ENCODE data around the gene CPSF3.

CPSF3 gene

DNA sequence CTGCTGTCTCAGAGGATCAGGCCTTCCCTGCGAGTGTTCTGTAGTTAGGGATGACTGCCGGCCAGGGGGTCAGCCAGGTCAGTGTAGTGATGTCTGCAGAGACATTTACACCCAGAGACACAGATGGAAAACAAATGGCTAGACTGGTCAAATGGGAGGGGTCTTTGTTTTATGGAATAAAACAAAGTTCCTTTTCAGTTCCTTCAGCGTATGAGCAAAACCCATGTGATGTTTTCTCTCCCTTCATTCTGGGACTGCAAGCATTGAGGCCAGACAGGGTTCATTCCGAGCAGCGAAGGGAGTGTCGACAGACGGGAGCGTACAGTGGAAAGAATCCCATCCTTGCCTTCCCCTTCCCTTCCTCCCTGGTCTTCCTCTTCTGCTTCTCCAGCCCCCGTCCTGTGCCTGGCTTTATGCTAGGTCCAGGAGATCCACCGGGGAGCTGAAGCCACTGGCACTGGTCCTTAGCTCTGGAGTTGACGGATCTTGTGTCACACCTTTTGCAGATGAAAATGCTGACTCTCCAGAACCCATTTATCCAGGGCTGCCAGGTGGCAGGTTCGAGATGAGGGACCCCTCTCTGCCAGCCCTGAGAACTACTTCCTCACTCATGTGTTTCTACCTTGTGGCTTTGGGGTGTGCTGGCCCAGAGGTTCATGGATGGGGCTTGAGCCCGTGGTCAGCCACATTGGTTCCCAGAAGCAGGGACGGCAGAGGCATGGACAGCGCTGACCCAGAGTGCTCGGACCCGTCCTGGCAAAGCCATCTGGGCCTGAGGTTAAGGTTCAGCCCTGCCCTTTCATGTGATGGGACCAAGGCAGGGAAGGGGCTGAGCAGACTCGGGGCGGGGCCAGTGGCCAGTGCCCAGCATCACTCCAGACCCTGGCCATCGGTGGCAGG is 24.3 kb upstream of the CPSF3 start:
- Histone ChIP-seq H4K20me1 (ENCODE audit: control insufficient read depth, insufficient read depth, low read depth, low read length) (peaks cover 4% of the 10 kb centered on the region; the same call in 1 of the 2 replicates), H3K79me2 (ENCODE audit: control insufficient read depth, low read length) (no peaks in the 10 kb centered on the region), H3K9me2 (replicated peaks; ENCODE audit: control insufficient read depth, low read length) (no peaks in the 10 kb centered on the region), H3K4me1 (ENCODE audit: control insufficient read depth, low read length) (peaks cover 3% of the 10 kb centered on the region), H3K36me3 (ENCODE audit: control insufficient read depth, low read length) (no peaks in the 10 kb centered on the region), H3K27me3 (ENCODE audit: control insufficient read depth, low read length) (no peaks in the 10 kb centered on the region), H3F3A (ENCODE audit: control insufficient read depth, insufficient read depth) (peaks cover 10% of the 10 kb centered on the region; the same call in 1 of the 2 replicates), H3K4me3 (ENCODE audit: low read length) (no peak overlapping the region), H3K4me2 (ENCODE audit: low read length) (no peak overlapping the region), H3K9me3 (ENCODE audit: control insufficient read depth, insufficient read depth, low read length) (no peaks in the 10 kb centered on the region), H3K27ac (ENCODE audit: low read depth, low read length) (no peak overlapping the region)
- TF ChIP-seq, protein P1, sequence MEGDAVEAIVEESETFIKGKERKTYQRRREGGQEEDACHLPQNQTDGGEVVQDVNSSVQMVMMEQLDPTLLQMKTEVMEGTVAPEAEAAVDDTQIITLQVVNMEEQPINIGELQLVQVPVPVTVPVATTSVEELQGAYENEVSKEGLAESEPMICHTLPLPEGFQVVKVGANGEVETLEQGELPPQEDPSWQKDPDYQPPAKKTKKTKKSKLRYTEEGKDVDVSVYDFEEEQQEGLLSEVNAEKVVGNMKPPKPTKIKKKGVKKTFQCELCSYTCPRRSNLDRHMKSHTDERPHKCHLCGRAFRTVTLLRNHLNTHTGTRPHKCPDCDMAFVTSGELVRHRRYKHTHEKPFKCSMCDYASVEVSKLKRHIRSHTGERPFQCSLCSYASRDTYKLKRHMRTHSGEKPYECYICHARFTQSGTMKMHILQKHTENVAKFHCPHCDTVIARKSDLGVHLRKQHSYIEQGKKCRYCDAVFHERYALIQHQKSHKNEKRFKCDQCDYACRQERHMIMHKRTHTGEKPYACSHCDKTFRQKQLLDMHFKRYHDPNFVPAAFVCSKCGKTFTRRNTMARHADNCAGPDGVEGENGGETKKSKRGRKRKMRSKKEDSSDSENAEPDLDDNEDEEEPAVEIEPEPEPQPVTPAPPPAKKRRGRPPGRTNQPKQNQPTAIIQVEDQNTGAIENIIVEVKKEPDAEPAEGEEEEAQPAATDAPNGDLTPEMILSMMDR (IDR thresholded peaks at IDR 0.05; ENCODE audit: low read depth, low read length, poor library complexity, severe bottlenecking): no peak
- TF ChIP-seq EZH2phosphoT487 (IDR thresholded peaks at IDR 0.05; ENCODE audit: borderline replicate concordance, low read length): no peak

DNA sequence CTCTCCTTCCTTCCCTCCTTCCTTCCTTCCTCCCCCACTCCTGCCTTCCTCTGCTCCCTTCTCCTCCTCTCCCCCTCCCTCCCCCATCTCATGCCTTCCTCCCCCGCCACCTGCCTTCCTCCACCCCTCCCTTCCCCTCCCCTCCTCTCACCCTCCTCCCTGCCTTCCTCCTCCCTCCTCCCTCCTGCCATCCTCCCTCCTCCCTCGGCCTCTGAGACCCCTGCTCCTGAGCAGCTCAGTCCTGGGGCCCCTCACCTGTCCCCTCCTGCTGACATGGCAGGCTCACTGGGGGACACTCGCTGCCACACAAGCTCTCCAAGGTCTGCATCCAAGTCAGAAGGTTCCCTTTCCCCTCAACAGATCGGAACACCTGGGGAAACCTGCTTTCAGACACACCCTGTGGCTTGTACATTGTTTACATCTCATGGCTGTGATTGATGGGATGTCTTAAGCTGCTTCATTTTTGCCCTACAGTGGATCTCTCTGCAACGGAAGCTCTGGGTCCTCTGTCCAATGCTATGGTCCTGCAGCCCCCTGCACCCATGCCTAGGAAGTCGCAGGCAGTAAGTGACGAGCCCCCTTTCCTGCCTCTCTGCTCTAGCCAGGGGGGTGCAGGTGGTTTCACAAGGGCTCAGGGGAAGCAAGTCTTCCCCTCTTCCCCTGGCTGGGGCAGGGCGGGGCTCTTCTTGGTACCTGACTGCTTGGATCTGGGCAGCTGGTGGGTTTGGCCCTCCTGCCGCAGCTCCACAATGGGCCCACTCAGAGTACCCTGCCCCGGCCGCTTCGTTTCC is 23.0 kb upstream of the CPSF3 start:
- H3K9me3 ChIP-seq (ENCODE audit: control insufficient read depth, insufficient read depth, low read length): no peaks in the 10 kb centered on the region
- H3F3A ChIP-seq (ENCODE audit: control insufficient read depth, insufficient read depth): peaks cover 22% of the 10 kb centered on the region; the same call in 1 of the 2 replicates
- no peak overlapping the region for H3K4me3 ChIP-seq (ENCODE audit: low read length)
- TF ChIP-seq, protein P1 (IDR thresholded peaks at IDR 0.05; ENCODE audit: low read depth, low read length, poor library complexity, severe bottlenecking): no peak
- no peak for TF ChIP-seq EZH2phosphoT487 (IDR thresholded peaks at IDR 0.05; ENCODE audit: borderline replicate concordance, low read length)
- peaks cover 3% of the 10 kb centered on the region for H3K4me1 ChIP-seq (ENCODE audit: control insufficient read depth, low read length)
- H3K27me3 ChIP-seq (ENCODE audit: control insufficient read depth, low read length): no peaks in the 10 kb centered on the region
- no peaks in the 10 kb centered on the region for H3K79me2 ChIP-seq (ENCODE audit: control insufficient read depth, low read length)
- peaks cover 6% of the 10 kb centered on the region; the same call in 1 of the 2 replicates for H4K20me1 ChIP-seq (ENCODE audit: control insufficient read depth, insufficient read depth, low read depth, low read length)
- H3K4me2 ChIP-seq (ENCODE audit: low read length): no peak overlapping the region
- H3K27ac ChIP-seq (ENCODE audit: low read depth, low read length): no peak overlapping the region
- no peaks in the 10 kb centered on the region for H3K36me3 ChIP-seq (ENCODE audit: control insufficient read depth, low read length)
- H3K9me2 ChIP-seq (replicated peaks; ENCODE audit: control insufficient read depth, low read length): no peaks in the 10 kb centered on the region

DNA sequence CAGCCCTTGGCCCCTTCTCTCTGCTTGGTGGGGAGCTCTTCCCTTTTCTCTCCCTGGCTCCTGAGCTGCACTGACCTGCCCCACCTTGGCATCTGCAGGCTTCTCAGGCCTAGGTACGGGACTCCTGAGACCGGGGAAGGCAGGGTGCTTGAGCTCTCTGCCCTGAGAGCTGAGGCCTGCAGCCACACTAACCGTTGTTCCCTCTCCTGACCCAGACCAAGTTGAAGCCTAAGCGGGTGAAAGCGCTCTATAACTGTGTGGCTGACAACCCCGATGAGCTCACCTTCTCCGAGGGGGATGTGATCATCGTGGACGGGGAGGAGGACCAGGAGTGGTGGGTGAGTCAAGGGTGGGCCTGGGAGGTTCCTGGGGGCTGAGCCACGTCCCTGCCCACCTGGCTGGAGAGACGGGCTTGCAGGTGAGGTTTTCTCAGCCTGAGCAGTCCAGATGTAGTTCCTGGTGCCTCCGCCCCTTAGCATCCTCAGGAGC is 22.4 kb upstream of the CPSF3 start:
- H3K9me3 ChIP-seq (ENCODE audit: control insufficient read depth, insufficient read depth, low read length): no peaks in the 10 kb centered on the region
- H3K4me1 ChIP-seq (ENCODE audit: control insufficient read depth, low read length): peaks cover 3% of the 10 kb centered on the region
- peaks cover 6% of the 10 kb centered on the region; the same call in 1 of the 2 replicates for H4K20me1 ChIP-seq (ENCODE audit: control insufficient read depth, insufficient read depth, low read depth, low read length)
- H3K9me2 ChIP-seq (replicated peaks; ENCODE audit: control insufficient read depth, low read length): no peaks in the 10 kb centered on the region
- no peak overlapping the region for H3K4me3 ChIP-seq (ENCODE audit: low read length)
- TF ChIP-seq EZH2phosphoT487 (IDR thresholded peaks at IDR 0.05; ENCODE audit: borderline replicate concordance, low read length): no peak
- TF ChIP-seq, protein P1 (IDR thresholded peaks at IDR 0.05; ENCODE audit: low read depth, low read length, poor library complexity, severe bottlenecking): no peak
- H3K36me3 ChIP-seq (ENCODE audit: control insufficient read depth, low read length): no peaks in the 10 kb centered on the region
- peaks cover 22% of the 10 kb centered on the region; the same call in 1 of the 2 replicates for H3F3A ChIP-seq (ENCODE audit: control insufficient read depth, insufficient read depth)
- H3K27ac ChIP-seq (ENCODE audit: low read depth, low read length): no peak overlapping the region
- no peaks in the 10 kb centered on the region for H3K27me3 ChIP-seq (ENCODE audit: control insufficient read depth, low read length)
- no peak overlapping the region for H3K4me2 ChIP-seq (ENCODE audit: low read length)
- no peaks in the 10 kb centered on the region for H3K79me2 ChIP-seq (ENCODE audit: control insufficient read depth, low read length)
